ENCODE measurements around the gene PDK4.

Gene PDK4

GRCh38 chr7:95546647-95547046 is 49.7 kb downstream of the PDK4 start:
- no peak overlapping the region for H3K4me3 ChIP-seq (replicated peaks; ENCODE audit: insufficient read depth, low read length)
- peaks cover under 1% of the 10 kb centered on the region for H3K27me3 ChIP-seq (ENCODE audit: insufficient read depth, poor library complexity, severe bottlenecking)
- no peak overlapping the region for H3K27ac ChIP-seq (replicated peaks)
- TF ChIP-seq CTCF (IDR thresholded peaks at IDR 0.05; ENCODE audit: insufficient read depth, low read length) (no peak), GABPA (IDR thresholded peaks at IDR 0.05; ENCODE audit: low read depth) (no peak), SPI1 (IDR thresholded peaks at IDR 0.05; ENCODE audit: borderline replicate concordance, low read depth) (no peak), POLR2AphosphoS5 (IDR thresholded peaks at IDR 0.05; ENCODE audit: low read depth) (no peak)
- no peak for DNase-seq (ENCODE audit: low read depth in 1 of 2, low spot score in 1 of 2)

GRCh38 chr7:95545673-95546072 is 50.6 kb downstream of the PDK4 start:
- Histone ChIP-seq H3K4me3 (replicated peaks; ENCODE audit: insufficient read depth, low read length) (no peak overlapping the region), H3K27ac (replicated peaks) (no peak overlapping the region), H3K27me3 (ENCODE audit: insufficient read depth, poor library complexity, severe bottlenecking) (peaks cover 3% of the 10 kb centered on the region)
- no peak for DNase-seq (ENCODE audit: low read depth in 1 of 2, low spot score in 1 of 2)
- TF ChIP-seq SPI1 (IDR thresholded peaks at IDR 0.05; ENCODE audit: borderline replicate concordance, low read depth) (no peak), CTCF (IDR thresholded peaks at IDR 0.05; ENCODE audit: insufficient read depth, low read length) (no peak), POLR2AphosphoS5 (IDR thresholded peaks at IDR 0.05; ENCODE audit: low read depth) (no peak), REST (IDR thresholded peaks at IDR 0.05; ENCODE audit: insufficient replicate concordance, low read depth) (no peak), GABPA (IDR thresholded peaks at IDR 0.05; ENCODE audit: low read depth) (no peak)

GRCh38 chr7:95545007-95545615 is 51.2 kb downstream of the PDK4 start:
- DNase-seq (ENCODE audit: low read depth in 1 of 2, low spot score in 1 of 2): no peak
- Histone ChIP-seq H3K4me3 (replicated peaks; ENCODE audit: insufficient read depth, low read length) (no peak overlapping the region), H3K27me3 (ENCODE audit: insufficient read depth, poor library complexity, severe bottlenecking) (peaks cover 3% of the 10 kb centered on the region), H3K27ac (replicated peaks) (no peak overlapping the region)
- TF ChIP-seq POLR2AphosphoS5 (IDR thresholded peaks at IDR 0.05; ENCODE audit: low read depth): no peak
- TF ChIP-seq SPI1 (IDR thresholded peaks at IDR 0.05; ENCODE audit: borderline replicate concordance, low read depth): no peak
- no peak for TF ChIP-seq GABPA (IDR thresholded peaks at IDR 0.05; ENCODE audit: low read depth)
- no peak for TF ChIP-seq REST (IDR thresholded peaks at IDR 0.05; ENCODE audit: insufficient replicate concordance, low read depth)
- TF ChIP-seq CTCF (IDR thresholded peaks at IDR 0.05; ENCODE audit: insufficient read depth, low read length): no peak

- Histone ChIP-seq H3K4me3 (replicated peaks; ENCODE audit: insufficient read depth, low read length) (no peak overlapping the region), H3K27me3 (ENCODE audit: insufficient read depth, poor library complexity, severe bottlenecking) (peaks cover 3% of the 10 kb centered on the region), H3K27ac (replicated peaks) (no peak overlapping the region)
- TF ChIP-seq GABPA (IDR thresholded peaks at IDR 0.05; ENCODE audit: low read depth) (no peak), POLR2AphosphoS5 (IDR thresholded peaks at IDR 0.05; ENCODE audit: low read depth) (no peak), SPI1 (IDR thresholded peaks at IDR 0.05; ENCODE audit: borderline replicate concordance, low read depth) (no peak), CTCF (IDR thresholded peaks at IDR 0.05; ENCODE audit: insufficient read depth, low read length) (no peak), REST (IDR thresholded peaks at IDR 0.05; ENCODE audit: insufficient replicate concordance, low read depth) (no peak)
- DNase-seq (ENCODE audit: low read depth in 1 of 2, low spot score in 1 of 2): no peak
These were observed 52.1 kb downstream of the PDK4 start for GRCh38 chr7:95544171-95544570.

All from HL-60 (cell line).